Activated CD4-positive, alpha-beta T cell treated with anti-CD3 and anti-CD28 coated beads, Interleukin-2, amount 50 U/mL, for 24 hours (primary cell): ENCODE data around the gene ZNF75A.
"Not testable (repeated sequence)": the region's sequence is repeated elsewhere in the genome, so short reads cannot be mapped to it uniquely, and the experiment has no call there.

Experiments
- DNase-seq, 2 donors: peaks; one replicate each; pipeline ENCODE4 v3.0.0-alpha.2; 2020; ENCODE audit warnings: low read depth in 1 of 2, low spot score in 1 of 2

ZNF75A gene

GRCh38 chr16:3305109-3306068 lies at the start of gene ZNF75A, which contains the start of gene TIGD7:
Gene ZNF75A (plus strand): TSS chr16:3305497. CDS start chr16:3308429, 2,932 bp downstream.
Gene TIGD7 (minus strand): TSS chr16:3305430. CDS start chr16:3300614, 4,816 bp downstream.
- DNase-seq, result peak; percentile 62 to 71

GRCh38 chr16:3256146-3256865 lies 49.0 kb upstream of the ZNF75A start, which contains the start of gene MEFV:
Gene MEFV (minus strand): TSS chr16:3256633. CDS start chr16:3256587, 46 bp downstream.
- DNase-seq, result no peak

- no peak for DNase-seq
These were observed 48.3 kb upstream of the ZNF75A start for GRCh38 chr16:3256866-3257465.

- no peak for DNase-seq
These were observed 45.5 kb upstream of the ZNF75A start for GRCh38 chr16:3259836-3260235.

- DNase-seq, result no peak
These were observed 42.8 kb upstream of the ZNF75A start for GRCh38 chr16:3262517-3262916.

- DNase-seq, result peak; percentile 91 to 98
These were observed 40.9 kb upstream of the ZNF75A start for GRCh38 chr16:3264137-3265036.

GRCh38 chr16:3266873-3267537 lies 38.3 kb upstream of the ZNF75A start:
- no peak for DNase-seq

- DNase-seq, result no peak
These were observed 37.0 kb upstream of the ZNF75A start for GRCh38 chr16:3268294-3268693.

GRCh38 chr16:3270718-3271117 lies 34.6 kb upstream of the ZNF75A start:
- DNase-seq, result not testable (repeated sequence)

GRCh38 chr16:3271281-3271680 lies 34.0 kb upstream of the ZNF75A start:
- DNase-seq, result not testable (repeated sequence)

- no peak for DNase-seq
These were observed 30.8 kb upstream of the ZNF75A start for GRCh38 chr16:3274490-3274889.

- no peak for DNase-seq
These were observed 30.4 kb upstream of the ZNF75A start for GRCh38 chr16:3274947-3275346.

GRCh38 chr16:3276679-3277078 lies 28.6 kb upstream of the ZNF75A start:
- no peak for DNase-seq

- no peak for DNase-seq
These were observed 24.0 kb upstream of the ZNF75A start for GRCh38 chr16:3281222-3281820.

- no peak for DNase-seq
These were observed 23.1 kb upstream of the ZNF75A start for GRCh38 chr16:3282103-3282729.

- DNase-seq, result peak; percentile 84 to 93
These were observed 22.4 kb upstream of the ZNF75A start, which contains the start of gene ZNF263 for GRCh38 chr16:3282730-3283542. Gene ZNF263 (plus strand): TSS chr16:3283491. CDS start chr16:3283819, 328 bp downstream.

GRCh38 chr16:3283543-3284447 lies 21.5 kb upstream of the ZNF75A start:
- DNase-seq, result no peak
